Hepatocyte (in vitro differentiated cells): ENCODE measurements around the gene WDTC1. TPM values are rescaled to one million over a fixed set of nuclear protein-coding genes. Genes with fewer than 3 reads are reported as not detected.

Experiments used
- DNase-seq: peaks from one replicate; pipeline ENCODE4 v3.0.0-alpha.2; 2016; ENCODE audit warnings: low spot score
- H2AFZ ChIP-seq: fragments of 200-600 bp; sonication (generic); 2 replicates; pipeline ENCODE4 v1.6.0; 2016; ENCODE audit warnings: antibody characterized with exemption, mild to moderate bottlenecking
- H3K27ac ChIP-seq: fragments of 200-600 bp; sonication (generic); 2 replicates; pipeline ENCODE4 v1.5.1; 2016; ENCODE audit warnings: mild to moderate bottlenecking
- H3K27me3 ChIP-seq: fragments of 200-600 bp; sonication (generic); 2 replicates; pipeline ENCODE4 v1.6.1; 2016
- H3K36me3 ChIP-seq: fragments of 200-600 bp; sonication (generic); replicated peaks from 2 replicates; pipeline ENCODE4 v1.5.1; 2016; ENCODE audit warnings: low read depth; ENCODE audit not compliant: insufficient read depth
- H3K4me1 ChIP-seq: fragments of 200-600 bp; sonication (generic); 2 replicates; pipeline ENCODE4 v1.5.1; 2016; ENCODE audit warnings: mild to moderate bottlenecking, moderate library complexity; ENCODE audit not compliant: insufficient read depth
- H3K4me2 ChIP-seq: fragments of 200-600 bp; sonication (generic); 2 replicates; pipeline ENCODE4 v1.6.0; 2016
- H3K4me3 ChIP-seq: fragments of 200-600 bp; sonication (generic); 2 replicates; pipeline ENCODE4 v1.5.1; 2016; ENCODE audit warnings: mild to moderate bottlenecking
- H3K79me2 ChIP-seq: fragments of 200-600 bp; sonication (generic); 2 replicates; pipeline ENCODE4 v1.6.0; 2017; ENCODE audit warnings: mild to moderate bottlenecking
- H3K9me2 ChIP-seq: fragments of 200-600 bp; sonication (generic); replicated peaks from 2 replicates; pipeline ENCODE4 v1.6.0; 2017; ENCODE audit warnings: mild to moderate bottlenecking; ENCODE audit not compliant: insufficient read depth
- H3K9me3 ChIP-seq: fragments of 200-600 bp; sonication (generic); 2 replicates; pipeline ENCODE4 v1.5.1; 2016; ENCODE audit warnings: low read depth, mild to moderate bottlenecking
- H4K20me1 ChIP-seq: fragments of 200-600 bp; sonication (generic); 2 replicates; pipeline ENCODE4 v1.6.0; 2016; ENCODE audit warnings: mild to moderate bottlenecking; ENCODE audit not compliant: insufficient read depth, poor library complexity, severe bottlenecking
- EZH2 ChIP-seq: fragments of 200-600 bp; sonication (generic); IDR thresholded peaks from 2 replicates; pipeline ENCODE4 v1.6.1; 2016; ENCODE audit warnings: antibody characterized with exemption, mild to moderate bottlenecking, borderline replicate concordance
- EZH2phosphoT487 ChIP-seq: fragments of 200-600 bp; sonication (generic); IDR thresholded peaks from one replicate; pipeline ENCODE4 v1.6.1; 2018; ENCODE audit warnings: antibody characterized with exemption, mild to moderate bottlenecking, low read depth, moderate library complexity; ENCODE audit not compliant: unreplicated experiment, severe bottlenecking
- WGBS: methylation state at CpG from one replicate; pipeline ENCODE4 v1.1.6; 2016; ENCODE audit warnings: low lambda C conversion rate; ENCODE audit errors: missing lambda C conversion rate; 5-methylcytosine and 5-hydroxymethylcytosine counted together
- polyA plus RNA-seq: library from polyadenylated mRNA; unstranded; fragments of >200 nt; fragmentation: Nextera tagmentation; extraction: Ambion mirVana; gene quantifications from 2 replicates; pipeline ENCODE4 v1.2.1, GENCODE V29; 2016
- small RNA-seq: library from RNA; depleted of rRNA; stranded (forward); fragments of <200 nt; gene quantifications from one replicate; pipeline ENCODE3, GENCODE V24; 2014
- total RNA-seq: library from RNA; depleted of rRNA; stranded (reverse); fragments of >200 nt; gene quantifications from 2 replicates; pipeline ENCODE4 v1.2.3, GENCODE V29; 2014
- TF ChIP-seq, protein P1 (sequence below): fragments of 200-600 bp; sonication (generic); IDR thresholded peaks from 2 replicates; pipeline ENCODE4 v1.5.1; 2016; ENCODE audit warnings: antibody characterized with exemption, mild to moderate bottlenecking; ENCODE audit not compliant: poor library complexity

The WDTC1 gene
- total and polyA plus RNA-seq, 2 experiments from 2014 or later, result 11.0 to 22.8 TPM

DNA sequence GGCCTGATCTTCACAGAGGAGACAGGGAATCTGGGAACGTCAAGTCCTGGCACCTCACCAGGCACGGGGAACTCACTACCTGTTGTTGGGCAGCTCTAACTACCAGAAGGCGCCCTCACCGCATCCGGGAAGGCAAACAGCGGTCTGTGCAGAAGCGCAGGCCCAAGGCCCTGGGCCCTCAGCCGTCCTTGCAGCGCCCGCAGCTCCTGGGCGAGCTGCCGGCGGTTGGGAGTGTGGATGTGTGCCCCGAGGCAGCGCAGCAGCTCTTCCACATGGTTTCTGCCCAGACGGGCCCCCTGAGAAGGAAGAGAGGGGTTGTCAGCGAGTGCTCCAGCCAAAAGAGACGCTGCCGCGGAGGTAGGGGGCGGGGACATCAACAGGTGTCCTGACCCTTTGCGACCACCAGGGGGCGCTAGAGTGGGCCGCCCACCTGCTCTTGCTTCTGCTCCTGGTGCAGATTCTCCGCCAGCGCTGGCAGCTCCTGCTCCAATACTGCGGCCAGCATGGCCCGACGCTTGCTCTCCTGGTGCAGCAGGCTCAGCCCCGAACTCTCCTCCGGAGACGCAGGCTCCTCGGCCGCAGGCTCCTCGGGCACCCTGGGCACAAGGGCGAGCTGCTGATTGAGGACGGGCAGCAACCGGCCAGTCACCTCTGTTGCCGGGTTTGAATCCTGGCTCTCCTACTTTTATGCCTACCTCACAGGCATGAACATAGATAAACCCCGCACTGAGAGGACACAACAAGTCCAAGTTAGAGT lies 123.0 kb downstream of the WDTC1 start:
- no peaks in the 10 kb centered on the region for H3K27me3 ChIP-seq
- DNase-seq, result peak; percentile 77
- H4K20me1 ChIP-seq, result no peaks in the 10 kb centered on the region
- no peaks in the 10 kb centered on the region for H3K79me2 ChIP-seq
- H2AFZ ChIP-seq, result no peak overlapping the region
- H3K4me3 ChIP-seq, result no peak overlapping the region
- no peaks in the 10 kb centered on the region for H3K4me1 ChIP-seq
- H3K9me3 ChIP-seq, result no peaks in the 10 kb centered on the region
- H3K27ac ChIP-seq, result no peak overlapping the region
- H3K4me2 ChIP-seq, result peak overlapping the region; percentile 74
- TF ChIP-seq EZH2phosphoT487, result no peak
- TF ChIP-seq EZH2, result no peak
- TF ChIP-seq, protein P1, sequence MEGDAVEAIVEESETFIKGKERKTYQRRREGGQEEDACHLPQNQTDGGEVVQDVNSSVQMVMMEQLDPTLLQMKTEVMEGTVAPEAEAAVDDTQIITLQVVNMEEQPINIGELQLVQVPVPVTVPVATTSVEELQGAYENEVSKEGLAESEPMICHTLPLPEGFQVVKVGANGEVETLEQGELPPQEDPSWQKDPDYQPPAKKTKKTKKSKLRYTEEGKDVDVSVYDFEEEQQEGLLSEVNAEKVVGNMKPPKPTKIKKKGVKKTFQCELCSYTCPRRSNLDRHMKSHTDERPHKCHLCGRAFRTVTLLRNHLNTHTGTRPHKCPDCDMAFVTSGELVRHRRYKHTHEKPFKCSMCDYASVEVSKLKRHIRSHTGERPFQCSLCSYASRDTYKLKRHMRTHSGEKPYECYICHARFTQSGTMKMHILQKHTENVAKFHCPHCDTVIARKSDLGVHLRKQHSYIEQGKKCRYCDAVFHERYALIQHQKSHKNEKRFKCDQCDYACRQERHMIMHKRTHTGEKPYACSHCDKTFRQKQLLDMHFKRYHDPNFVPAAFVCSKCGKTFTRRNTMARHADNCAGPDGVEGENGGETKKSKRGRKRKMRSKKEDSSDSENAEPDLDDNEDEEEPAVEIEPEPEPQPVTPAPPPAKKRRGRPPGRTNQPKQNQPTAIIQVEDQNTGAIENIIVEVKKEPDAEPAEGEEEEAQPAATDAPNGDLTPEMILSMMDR, result peak; percentile 90
- no peaks in the 10 kb centered on the region for H3K9me2 ChIP-seq
- 39% methylated on average over 40 of the region's 40 CpGs for WGBS
- no peaks in the 10 kb centered on the region for H3K36me3 ChIP-seq

Small RNA genes within 50 kb of the gene (small RNA-seq; reads per million reads assigned to genes)
- gene RF00019 (not detected), gene RNU6-48P (not detected), gene SNRPEP7 (not detected)

Other genes with a start within 250 kb of the WDTC1 start
- gene TRNP1, start 240.9 kb upstream of the WDTC1 start, total RNA-seq, result 67.4 and 92.5 TPM in 2 replicates
- 137 and 145 TPM in 2 replicates for gene TRNP1, start 240.9 kb upstream of the WDTC1 start, polyA plus RNA-seq
- gene TENT5B, start 221.8 kb upstream of the WDTC1 start, total RNA-seq, result 21.0 and 26.0 TPM in 2 replicates
- gene TENT5B, start 221.8 kb upstream of the WDTC1 start, polyA plus RNA-seq, result 56.0 and 60.7 TPM in 2 replicates
- 9.7 and 13.3 TPM in 2 replicates for gene SLC9A1, start 79.5 kb upstream of the WDTC1 start, total RNA-seq
- gene SLC9A1, start 79.5 kb upstream of the WDTC1 start, polyA plus RNA-seq, result 29.8 and 31.3 TPM in 2 replicates
- 29.7 and 38.0 TPM in 2 replicates for gene TMEM222, start 87.5 kb downstream of the WDTC1 start, total RNA-seq
- 55.3 and 57.1 TPM in 2 replicates for gene TMEM222, start 87.5 kb downstream of the WDTC1 start, polyA plus RNA-seq
- gene SYTL1, start 107.4 kb downstream of the WDTC1 start, total RNA-seq, result 10.6 and 12.1 TPM in 2 replicates
- gene SYTL1, start 107.4 kb downstream of the WDTC1 start, polyA plus RNA-seq, result 21.7 and 26.2 TPM in 2 replicates
- 4.3 and 6.3 TPM in 2 replicates for gene MAP3K6, start 132.3 kb downstream of the WDTC1 start, total RNA-seq
- gene MAP3K6, start 132.3 kb downstream of the WDTC1 start, polyA plus RNA-seq, result 20.4 and 24.8 TPM in 2 replicates
- not detected in 2 replicates for gene FCN3, start 140.2 kb downstream of the WDTC1 start, total RNA-seq
- not detected in 2 replicates for gene FCN3, start 140.2 kb downstream of the WDTC1 start, polyA plus RNA-seq
- gene CD164L2, start 148.7 kb downstream of the WDTC1 start, total RNA-seq, result not detected in 2 replicates
- 0.19 TPM in 1 of 2 replicates, not detected in the other for gene CD164L2, start 148.7 kb downstream of the WDTC1 start, polyA plus RNA-seq
- gene GPR3, start 158.0 kb downstream of the WDTC1 start, total RNA-seq, result 0.32 and 0.47 TPM in 2 replicates
- gene GPR3, start 158.0 kb downstream of the WDTC1 start, polyA plus RNA-seq, result 1.5 and 2.2 TPM in 2 replicates